Left lung (tissue), 10 donors: ENCODE measurements around the gene NEK7. TPM values are rescaled to one million over a fixed set of nuclear protein-coding genes. Genes with fewer than 3 reads are reported as not detected.

ENCODE experiments used
- ATAC-seq: fragments of 200-7000 bp; cut with Tn5 transposase; one replicate; pipeline ENCODE4 v1.9.1; 2020; ENCODE audit warnings: moderate library complexity
- DNase-seq, 4 donors: peaks; one replicate each; pipeline ENCODE4 v3.0.0-alpha.2; 2013 to 2020
- H3K27ac ChIP-seq, 2 donors: fragments of 200-600 bp; sonication (generic) in 1 of 2; one replicate each; pipeline versions ENCODE4 v1.5.0 to v1.8.0; 2020 to 2021
- H3K27me3 ChIP-seq, 2 donors: fragments of 200-600 bp; sonication (generic) in 1 of 2; one replicate each; pipeline versions ENCODE4 v1.5.0 to v1.8.0; 2020 to 2021
- H3K36me3 ChIP-seq, 2 donors: fragments of 200-600 bp; sonication (generic) in 1 of 2; one replicate each; pipeline versions ENCODE4 v1.5.0 to v1.8.0; 2020 to 2021
- H3K4me1 ChIP-seq, 2 donors: fragments of 200-600 bp; one replicate each; pipeline ENCODE4 v1.8.0; 2021
- H3K4me3 ChIP-seq, 2 donors: fragments of 200-600 bp; sonication (generic) in 1 of 2; one replicate each; pipeline versions ENCODE4 v1.5.0 to v1.8.0; 2020 to 2021; ENCODE audit warnings: mild to moderate bottlenecking in 1 of 2
- H3K9me3 ChIP-seq, 2 donors: fragments of 200-600 bp; sonication (generic) in 1 of 2; one replicate each; pipeline versions ENCODE4 v1.5.0 to v1.8.0; 2020 to 2021
- intact Hi-C, 2 donors: fragments of 100-400 bp; cut with DNase I; formaldehyde crosslinking; loops; one replicate each; pipeline versions ENCODE4 v1.11.2 to v1.14.2; 2022
- polyA plus RNA-seq, 6 donors: library from polyadenylated mRNA; unstranded; fragments of 120-200 nt; gene quantifications; one replicate each; pipeline ENCODE4 v1.2.1, GENCODE V29; 2013; ENCODE audit not compliant: insufficient read length in 6 of 6
- total RNA-seq, 2 donors: library from RNA; stranded (reverse); fragmentation: NEBNext Ultra II Directional; extraction: Animal tissue kit (Norgen Biotek cat#: 25700); gene quantifications; one replicate each; pipeline ENCODE4 v1.2.1, GENCODE V29; 2021
- TF ChIP-seq, protein P1 (sequence below), 2 donors: fragments of 200-600 bp; sonication (generic) in 1 of 2; IDR thresholded peaks; one replicate each; pipeline versions ENCODE4 v1.5.0 to v1.8.0; 2021; ENCODE audit warnings: antibody characterized with exemption in 2 of 2
- donor health status: DM: no; HTN: yes; CAD: no.
- donor health status: DM: no; HTN: no; CAD: no.

Gene NEK7
- total and polyA plus RNA-seq, 8 donors: 66.9 to 102 (median 76.1) TPM

- DNase-seq (peak in 1 of 4 donors; percentile 65), ATAC-seq (no peak)
- no peaks in the 10 kb centered on the region for H3K27me3 ChIP-seq
These were observed 48.4 kb downstream of the NEK7 start for GRCh38 chr1:198205016-198205684.

DNA sequence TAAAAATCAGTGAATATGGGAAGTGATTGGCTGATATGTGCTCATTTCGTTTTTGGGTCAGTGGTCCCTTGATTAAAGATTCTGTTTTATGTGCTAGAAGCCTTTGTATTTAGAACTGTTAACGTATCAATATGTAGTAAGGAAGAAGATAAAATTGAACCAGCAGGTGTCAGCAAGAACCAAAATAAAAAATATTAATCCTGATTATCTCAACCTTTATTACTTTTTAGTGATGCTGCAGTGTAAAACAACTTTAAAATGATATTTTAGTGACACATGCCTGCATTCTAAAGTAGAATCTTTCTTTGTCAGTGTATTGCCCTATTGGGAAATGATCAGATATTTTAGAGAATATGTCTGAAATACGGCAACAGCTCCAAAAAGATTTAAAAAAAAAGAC lies 49.5 kb downstream of the NEK7 start:
- TF ChIP-seq, protein P1, sequence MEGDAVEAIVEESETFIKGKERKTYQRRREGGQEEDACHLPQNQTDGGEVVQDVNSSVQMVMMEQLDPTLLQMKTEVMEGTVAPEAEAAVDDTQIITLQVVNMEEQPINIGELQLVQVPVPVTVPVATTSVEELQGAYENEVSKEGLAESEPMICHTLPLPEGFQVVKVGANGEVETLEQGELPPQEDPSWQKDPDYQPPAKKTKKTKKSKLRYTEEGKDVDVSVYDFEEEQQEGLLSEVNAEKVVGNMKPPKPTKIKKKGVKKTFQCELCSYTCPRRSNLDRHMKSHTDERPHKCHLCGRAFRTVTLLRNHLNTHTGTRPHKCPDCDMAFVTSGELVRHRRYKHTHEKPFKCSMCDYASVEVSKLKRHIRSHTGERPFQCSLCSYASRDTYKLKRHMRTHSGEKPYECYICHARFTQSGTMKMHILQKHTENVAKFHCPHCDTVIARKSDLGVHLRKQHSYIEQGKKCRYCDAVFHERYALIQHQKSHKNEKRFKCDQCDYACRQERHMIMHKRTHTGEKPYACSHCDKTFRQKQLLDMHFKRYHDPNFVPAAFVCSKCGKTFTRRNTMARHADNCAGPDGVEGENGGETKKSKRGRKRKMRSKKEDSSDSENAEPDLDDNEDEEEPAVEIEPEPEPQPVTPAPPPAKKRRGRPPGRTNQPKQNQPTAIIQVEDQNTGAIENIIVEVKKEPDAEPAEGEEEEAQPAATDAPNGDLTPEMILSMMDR (IDR thresholded peaks at IDR 0.05): no peak
- no peak overlapping the region for H3K27ac ChIP-seq
- no peaks in the 10 kb centered on the region for H3K36me3 ChIP-seq
- ATAC-seq (no peak), DNase-seq (no peak)
- no peaks in the 10 kb centered on the region for H3K27me3 ChIP-seq
- intact Hi-C loops: no loop called here
- peaks cover 0 to 39% of the 10 kb centered on the region in 2 donors for H3K4me1 ChIP-seq
- no peak overlapping the region for H3K4me3 ChIP-seq
- H3K9me3 ChIP-seq: no peaks in the 10 kb centered on the region

More at GRCh38 chr1:198205016-198205684, 48.4 kb downstream of the NEK7 start:
- H3K36me3 ChIP-seq: no peaks in the 10 kb centered on the region
- peak overlapping the region in 1 of 2 donors; percentile 30 for H3K27ac ChIP-seq
- H3K4me3 ChIP-seq: no peak overlapping the region
- H3K9me3 ChIP-seq: no peaks in the 10 kb centered on the region
- TF ChIP-seq, protein P1 (IDR thresholded peaks at IDR 0.05): no peak
- intact Hi-C loops: no loop called here
- H3K4me1 ChIP-seq: peaks cover 0 to 39% of the 10 kb centered on the region in 2 donors

DNA sequence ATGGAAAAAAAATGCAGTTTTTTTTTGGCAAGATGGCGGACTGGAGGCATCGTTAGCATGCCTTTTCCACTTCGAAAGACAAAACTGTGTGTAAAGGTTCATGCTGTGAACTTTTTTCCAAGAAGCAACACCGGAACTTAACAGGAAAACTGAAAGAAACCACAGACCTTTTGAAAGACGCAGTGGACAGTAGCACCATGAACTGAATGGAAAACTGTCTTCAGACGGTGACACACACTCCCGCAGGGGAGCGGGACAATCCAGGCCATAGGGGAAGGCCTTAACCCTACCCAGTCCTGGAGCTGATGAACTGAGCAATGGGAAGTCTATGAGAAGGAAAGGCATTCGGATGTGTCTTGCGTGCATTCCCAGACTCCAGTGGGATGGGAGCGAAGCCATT lies 54.9 kb downstream of the NEK7 start:
- no peak overlapping the region for H3K27ac ChIP-seq
- ATAC-seq (no peak), DNase-seq (no peak)
- intact Hi-C loops: no loop called here
- TF ChIP-seq, protein P1 (IDR thresholded peaks at IDR 0.05): no peak
- H3K9me3 ChIP-seq: peaks cover 0 to 15% of the 10 kb centered on the region in 2 donors
- peaks cover 0 to 4% of the 10 kb centered on the region in 2 donors for H3K4me1 ChIP-seq
- no peaks in the 10 kb centered on the region for H3K27me3 ChIP-seq
- no peak overlapping the region for H3K4me3 ChIP-seq
- no peaks in the 10 kb centered on the region for H3K36me3 ChIP-seq

- H3K4me3 ChIP-seq: no peak overlapping the region
- H3K9me3 ChIP-seq: peaks cover 0 to 15% of the 10 kb centered on the region in 2 donors
- no peaks in the 10 kb centered on the region for H3K27me3 ChIP-seq
- ATAC-seq: no peak
- no peak overlapping the region for H3K27ac ChIP-seq
- no peaks in the 10 kb centered on the region for H3K36me3 ChIP-seq
- TF ChIP-seq, protein P1 (IDR thresholded peaks at IDR 0.05): no peak
- intact Hi-C loops: no loop called here
- DNase-seq: no peak
- H3K4me1 ChIP-seq: peaks cover 0 to 4% of the 10 kb centered on the region in 2 donors
These were observed 55.3 kb downstream of the NEK7 start for GRCh38 chr1:198212126-198212525.

GRCh38 chr1:198212675-198213074 lies 55.9 kb downstream of the NEK7 start:
- Histone ChIP-seq H3K4me3 (no peak overlapping the region), H3K9me3 (peaks cover 0 to 15% of the 10 kb centered on the region in 2 donors), H3K4me1 (peaks cover 0 to 4% of the 10 kb centered on the region in 2 donors), H3K27me3 (no peaks in the 10 kb centered on the region), H3K36me3 (no peaks in the 10 kb centered on the region), H3K27ac (no peak overlapping the region)
- DNase-seq (no peak), ATAC-seq (peak; percentile 23)
- TF ChIP-seq, protein P1 (IDR thresholded peaks at IDR 0.05): no peak
- intact Hi-C loops: no loop called here
